Choroid plexus epithelial cell (primary cell): ENCODE measurements around the gene CEP70.
"Not testable (repeated sequence)": the region's sequence is repeated elsewhere in the genome, so short reads cannot be mapped to it uniquely, and the experiment has no call there.

Source experiments
- DNase-seq: peaks from one replicate; pipeline ENCODE4 v3.0.0-alpha.2; 2010; ENCODE audit warnings: low read depth
- H3K4me3 ChIP-seq: 2 replicates; pipeline ENCODE4 v1.5.1; 2011; ENCODE audit warnings: low read depth, mild to moderate bottlenecking, control low read depth, low read length, moderate library complexity
- CTCF ChIP-seq: conservative IDR thresholded peaks from 2 replicates; pipeline ENCODE4 v1.5.1; 2011; ENCODE audit warnings: low read depth, mild to moderate bottlenecking, control low read depth, inconsistent platforms, low read length, moderate library complexity

The CEP70 gene

GRCh38 chr3:138455801-138456716 lies 138.0 kb downstream of the CEP70 start:
- no peak for TF ChIP-seq CTCF
- DNase-seq = peak; percentile 69
- H3K4me3 ChIP-seq = no peak overlapping the region

- DNase-seq, H3K4me3 ChIP-seq: not testable (repeated sequence)
These were observed 140.1 kb downstream of the CEP70 start for GRCh38 chr3:138453940-138454339.

GRCh38 chr3:138452436-138452835 lies 141.6 kb downstream of the CEP70 start:
- no peak for TF ChIP-seq CTCF
- DNase-seq = no peak
- H3K4me3 ChIP-seq = no peak overlapping the region

GRCh38 chr3:138451595-138452162 lies 142.4 kb downstream of the CEP70 start:
- DNase-seq = no peak
- TF ChIP-seq CTCF = no peak
- no peak overlapping the region for H3K4me3 ChIP-seq

- TF ChIP-seq CTCF = no peak
- DNase-seq = no peak
- H3K4me3 ChIP-seq = no peak overlapping the region
These were observed 143.2 kb downstream of the CEP70 start for GRCh38 chr3:138450704-138451424.

- no peak for DNase-seq
- no peak for TF ChIP-seq CTCF
- H3K4me3 ChIP-seq = no peak overlapping the region
These were observed 143.9 kb downstream of the CEP70 start for GRCh38 chr3:138450181-138450580.

GRCh38 chr3:138449490-138449889 lies 144.6 kb downstream of the CEP70 start:
- TF ChIP-seq CTCF = no peak
- H3K4me3 ChIP-seq = no peak overlapping the region
- no peak for DNase-seq
